ENCODE data around the gene SARS1.

SARS1 gene

GRCh38 chr1:109265741-109266330 is 52.1 kb downstream of the SARS1 start:
- no peaks in the 10 kb centered on the region for H3K9me3 ChIP-seq (ENCODE audit: control extremely low read depth in 1 of 5, control insufficient read depth in 4 of 5, insufficient read depth in 2 of 5, low read depth in 1 of 5, low read length in 4 of 5)
- ChIA-PET CTCF (interaction anchor here (0.6 to 8.7 kb wide), 7 partner anchors 12 to 268 kb away, joined by 3 to 95 read pairs (median 4); partner anchors contain the start of gene SORT1), POLR2A (no interaction called here)
- no peak overlapping the region for H3K27ac ChIP-seq (ENCODE audit: insufficient read depth in 1 of 2, low read depth in 1 of 2, low read length in 2 of 2, poor library complexity in 1 of 2, severe bottlenecking in 2 of 2)
- DNase-seq = no peak
- 100% methylated on average over 3 of the region's 13 CpGs for WGBS (ENCODE audit: insufficient coverage)
- H3K36me3 ChIP-seq (ENCODE audit: control insufficient read depth in 4 of 4, insufficient read depth in 4 of 4, low read length in 3 of 4) = no peaks in the 10 kb centered on the region
- H3K27me3 ChIP-seq (replicated peaks in 2 of 5; ENCODE audit: control insufficient read depth in 4 of 5, insufficient read depth in 5 of 5, low read length in 4 of 5) = peaks cover 0 to 25% (median 0%) of the 10 kb centered on the region in 5 experiments
- H3K4me3 ChIP-seq (ENCODE audit: control insufficient read depth in 1 of 7, extremely low read depth in 1 of 7, insufficient read depth in 4 of 7, low read depth in 2 of 7, low read length in 6 of 7) = no peak overlapping the region
- no peaks in the 10 kb centered on the region for H3K4me1 ChIP-seq (ENCODE audit: control extremely low read depth in 1 of 4, control insufficient read depth in 4 of 4, insufficient read depth in 4 of 4, low read length in 3 of 4)

DNA sequence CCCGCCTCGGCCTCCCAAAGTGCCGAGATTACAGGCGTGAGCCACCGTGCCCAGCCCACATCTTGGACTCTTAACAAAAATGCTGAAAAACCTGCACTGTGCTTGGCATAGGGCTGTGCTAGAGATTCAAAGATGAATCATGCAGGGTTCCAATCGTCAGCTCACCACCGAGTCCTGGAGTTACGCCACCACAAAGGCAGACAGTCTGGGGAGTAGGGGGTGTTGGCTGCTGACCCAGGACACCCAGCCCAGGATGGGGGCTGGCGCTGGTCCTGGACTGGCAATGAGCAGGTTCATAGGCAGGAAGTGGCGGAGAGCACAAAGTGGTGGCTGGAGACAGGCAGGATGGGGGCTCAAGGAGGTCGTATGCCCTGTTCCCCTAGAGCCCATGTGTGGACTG is 53.2 kb downstream of the SARS1 start:
- Histone ChIP-seq H3K27ac (ENCODE audit: insufficient read depth in 1 of 2, low read depth in 1 of 2, low read length in 2 of 2, poor library complexity in 1 of 2, severe bottlenecking in 2 of 2) (no peak overlapping the region), H3K4me1 (ENCODE audit: control extremely low read depth in 1 of 4, control insufficient read depth in 4 of 4, insufficient read depth in 4 of 4, low read length in 3 of 4) (no peaks in the 10 kb centered on the region), H3K4me3 (ENCODE audit: control insufficient read depth in 1 of 7, extremely low read depth in 1 of 7, insufficient read depth in 4 of 7, low read depth in 2 of 7, low read length in 6 of 7) (no peak overlapping the region), H3K9me3 (ENCODE audit: control extremely low read depth in 1 of 5, control insufficient read depth in 4 of 5, insufficient read depth in 2 of 5, low read depth in 1 of 5, low read length in 4 of 5) (no peaks in the 10 kb centered on the region), H3K27me3 (replicated peaks in 2 of 5; ENCODE audit: control insufficient read depth in 4 of 5, insufficient read depth in 5 of 5, low read length in 4 of 5) (peaks cover 0 to 21% (median 0%) of the 10 kb centered on the region in 5 experiments), H3K36me3 (ENCODE audit: control insufficient read depth in 4 of 4, insufficient read depth in 4 of 4, low read length in 3 of 4) (no peaks in the 10 kb centered on the region)
- ChIA-PET CTCF (interaction anchor here (0.9 to 8.7 kb wide), 3 partner anchors 27 to 268 kb away, joined by 4 to 95 read pairs (median 4); partner anchors contain the start of gene SORT1), POLR2A (no interaction called here)
- 91% methylated on average over 11 of the region's 11 CpGs for WGBS (ENCODE audit: insufficient coverage)
- DNase-seq = no peak

GRCh38 chr1:109267743-109268300 is 54.1 kb downstream of the SARS1 start:
- Histone ChIP-seq H3K4me1 (ENCODE audit: control extremely low read depth in 1 of 4, control insufficient read depth in 4 of 4, insufficient read depth in 4 of 4, low read length in 3 of 4) (no peaks in the 10 kb centered on the region), H3K9me3 (ENCODE audit: control extremely low read depth in 1 of 5, control insufficient read depth in 4 of 5, insufficient read depth in 2 of 5, low read depth in 1 of 5, low read length in 4 of 5) (no peaks in the 10 kb centered on the region), H3K27ac (ENCODE audit: insufficient read depth in 1 of 2, low read depth in 1 of 2, low read length in 2 of 2, poor library complexity in 1 of 2, severe bottlenecking in 2 of 2) (no peak overlapping the region), H3K4me3 (ENCODE audit: control insufficient read depth in 1 of 7, extremely low read depth in 1 of 7, insufficient read depth in 4 of 7, low read depth in 2 of 7, low read length in 6 of 7) (no peak overlapping the region), H3K27me3 (replicated peaks in 2 of 5; ENCODE audit: control insufficient read depth in 4 of 5, insufficient read depth in 5 of 5, low read length in 4 of 5) (peaks cover 0 to 12% (median 0%) of the 10 kb centered on the region in 5 experiments), H3K36me3 (ENCODE audit: control insufficient read depth in 4 of 4, insufficient read depth in 4 of 4, low read length in 3 of 4) (no peaks in the 10 kb centered on the region)
- 97% methylated on average over 16 of the region's 17 CpGs for WGBS (ENCODE audit: insufficient coverage)
- CTCF ChIA-PET = interaction anchor here (0.8 to 2.0 kb wide), 5 partner anchors 8 to 267 kb away, joined by 3 to 8 read pairs (median 4); no protein-coding TSS in a partner anchor
- DNase-seq = no peak
- POLR2A ChIA-PET = no interaction called here

DNA sequence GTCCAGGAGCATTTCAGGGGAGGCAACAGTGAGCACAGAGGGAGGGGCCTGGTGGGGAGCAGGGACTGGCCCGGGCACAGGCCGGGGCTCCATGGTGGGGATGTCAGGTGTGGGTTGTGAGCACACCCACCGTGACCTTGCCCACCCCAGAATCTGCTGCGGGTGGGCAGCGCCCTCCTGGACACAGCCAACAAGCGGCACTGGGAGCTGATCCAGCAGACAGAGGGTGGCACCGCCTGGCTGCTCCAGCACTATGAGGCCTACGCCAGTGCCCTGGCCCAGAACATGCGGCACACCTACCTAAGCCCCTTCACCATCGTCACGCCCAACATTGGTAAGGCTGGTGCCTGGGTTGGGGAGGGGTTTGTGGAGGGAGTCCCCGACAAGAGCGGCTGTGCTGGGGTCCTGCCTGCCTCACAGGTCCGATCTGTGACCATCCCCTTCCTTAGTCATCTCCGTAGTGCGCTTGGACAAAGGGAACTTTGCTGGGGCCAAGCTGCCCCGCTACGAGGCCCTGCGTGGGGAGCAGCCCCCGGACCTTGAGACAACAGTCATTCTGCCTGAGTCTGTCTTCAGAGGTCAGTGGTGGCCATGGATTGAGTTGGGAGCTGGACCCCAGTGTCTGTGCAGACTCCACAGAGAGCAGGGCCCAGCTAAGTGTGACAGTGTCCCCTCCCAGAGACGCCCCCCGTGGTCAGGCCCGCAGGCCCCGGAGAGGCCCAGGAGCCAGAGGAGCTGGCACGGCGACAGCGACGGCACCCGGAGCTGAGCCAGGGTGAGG is 54.9 kb downstream of the SARS1 start:
- CTCF ChIA-PET = interaction anchor here (0.7 to 2.0 kb wide), 7 partner anchors 9 to 264 kb away, joined by 3 to 8 read pairs (median 4); partner anchors contain the start of gene SORT1
- Histone ChIP-seq H3K36me3 (ENCODE audit: control insufficient read depth in 4 of 4, insufficient read depth in 4 of 4, low read length in 3 of 4) (no peaks in the 10 kb centered on the region), H3K27ac (ENCODE audit: insufficient read depth in 1 of 2, low read depth in 1 of 2, low read length in 2 of 2, poor library complexity in 1 of 2, severe bottlenecking in 2 of 2) (no peak overlapping the region), H3K4me1 (ENCODE audit: control extremely low read depth in 1 of 4, control insufficient read depth in 4 of 4, insufficient read depth in 4 of 4, low read length in 3 of 4) (peaks cover 0 to 3% (median 2%) of the 10 kb centered on the region in 4 experiments), H3K9me3 (ENCODE audit: control extremely low read depth in 1 of 5, control insufficient read depth in 4 of 5, insufficient read depth in 2 of 5, low read depth in 1 of 5, low read length in 4 of 5) (no peaks in the 10 kb centered on the region), H3K4me3 (ENCODE audit: control insufficient read depth in 1 of 7, extremely low read depth in 1 of 7, insufficient read depth in 4 of 7, low read depth in 2 of 7, low read length in 6 of 7) (no peak overlapping the region), H3K27me3 (replicated peaks in 2 of 5; ENCODE audit: control insufficient read depth in 4 of 5, insufficient read depth in 5 of 5, low read length in 4 of 5) (peaks cover 0 to 5% (median 0%) of the 10 kb centered on the region in 5 experiments)
- DNase-seq = no peak
- POLR2A ChIA-PET = no interaction called here
- 95% methylated on average over 20 of the region's 29 CpGs for WGBS (ENCODE audit: insufficient coverage)

DNA sequence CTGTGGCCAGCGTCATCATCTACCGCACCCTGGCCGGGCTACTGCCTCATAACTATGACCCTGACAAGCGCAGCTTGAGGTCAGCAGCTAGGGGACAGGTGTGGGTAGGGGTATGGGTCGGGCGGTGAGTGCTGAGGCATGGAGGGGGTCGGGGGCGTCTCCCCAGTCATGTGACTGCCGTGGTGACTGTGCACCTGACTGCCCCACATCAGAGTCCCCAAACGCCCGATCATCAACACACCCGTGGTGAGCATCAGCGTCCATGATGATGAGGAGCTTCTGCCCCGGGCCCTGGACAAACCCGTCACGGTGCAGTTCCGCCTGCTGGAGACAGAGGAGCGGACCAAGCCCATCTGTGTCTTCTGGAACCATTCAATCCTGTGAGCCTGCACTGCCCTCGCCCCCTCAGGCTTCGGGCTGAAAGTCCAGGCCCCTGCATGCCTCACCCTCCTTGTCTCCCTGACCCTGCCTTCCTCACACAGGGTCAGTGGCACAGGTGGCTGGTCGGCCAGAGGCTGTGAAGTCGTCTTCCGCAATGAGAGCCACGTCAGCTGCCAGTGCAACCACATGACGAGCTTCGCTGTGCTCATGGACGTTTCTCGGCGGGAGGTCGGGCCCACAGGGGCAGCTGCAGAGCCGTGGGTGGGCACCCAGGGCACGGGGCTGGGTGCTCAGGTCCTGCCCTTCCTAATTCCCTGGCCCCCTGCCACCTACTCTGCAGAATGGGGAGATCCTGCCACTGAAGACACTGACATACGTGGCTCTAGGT is 55.7 kb downstream of the SARS1 start:
- H3K9me3 ChIP-seq (ENCODE audit: control extremely low read depth in 1 of 5, control insufficient read depth in 4 of 5, insufficient read depth in 2 of 5, low read depth in 1 of 5, low read length in 4 of 5) = no peaks in the 10 kb centered on the region
- POLR2A ChIA-PET = no interaction called here
- CTCF ChIA-PET = interaction anchor here (0.7 to 2.0 kb wide), 5 partner anchors 9 to 263 kb away, joined by 3 to 8 read pairs (median 5); partner anchors contain the start of gene SORT1
- peaks cover 0 to 11% (median 7%) of the 10 kb centered on the region in 4 experiments for H3K4me1 ChIP-seq (ENCODE audit: control extremely low read depth in 1 of 4, control insufficient read depth in 4 of 4, insufficient read depth in 4 of 4, low read length in 3 of 4)
- H3K27me3 ChIP-seq (replicated peaks in 2 of 5; ENCODE audit: control insufficient read depth in 4 of 5, insufficient read depth in 5 of 5, low read length in 4 of 5) = peaks cover 0 to 10% (median 0%) of the 10 kb centered on the region in 5 experiments
- DNase-seq = no peak
- no peak overlapping the region for H3K27ac ChIP-seq (ENCODE audit: insufficient read depth in 1 of 2, low read depth in 1 of 2, low read length in 2 of 2, poor library complexity in 1 of 2, severe bottlenecking in 2 of 2)
- 97% methylated on average over 33 of the region's 33 CpGs for WGBS (ENCODE audit: insufficient coverage)
- no peak overlapping the region for H3K4me3 ChIP-seq (ENCODE audit: control insufficient read depth in 1 of 7, extremely low read depth in 1 of 7, insufficient read depth in 4 of 7, low read depth in 2 of 7, low read length in 6 of 7)
- no peaks in the 10 kb centered on the region for H3K36me3 ChIP-seq (ENCODE audit: control insufficient read depth in 4 of 4, insufficient read depth in 4 of 4, low read length in 3 of 4)

DNA sequence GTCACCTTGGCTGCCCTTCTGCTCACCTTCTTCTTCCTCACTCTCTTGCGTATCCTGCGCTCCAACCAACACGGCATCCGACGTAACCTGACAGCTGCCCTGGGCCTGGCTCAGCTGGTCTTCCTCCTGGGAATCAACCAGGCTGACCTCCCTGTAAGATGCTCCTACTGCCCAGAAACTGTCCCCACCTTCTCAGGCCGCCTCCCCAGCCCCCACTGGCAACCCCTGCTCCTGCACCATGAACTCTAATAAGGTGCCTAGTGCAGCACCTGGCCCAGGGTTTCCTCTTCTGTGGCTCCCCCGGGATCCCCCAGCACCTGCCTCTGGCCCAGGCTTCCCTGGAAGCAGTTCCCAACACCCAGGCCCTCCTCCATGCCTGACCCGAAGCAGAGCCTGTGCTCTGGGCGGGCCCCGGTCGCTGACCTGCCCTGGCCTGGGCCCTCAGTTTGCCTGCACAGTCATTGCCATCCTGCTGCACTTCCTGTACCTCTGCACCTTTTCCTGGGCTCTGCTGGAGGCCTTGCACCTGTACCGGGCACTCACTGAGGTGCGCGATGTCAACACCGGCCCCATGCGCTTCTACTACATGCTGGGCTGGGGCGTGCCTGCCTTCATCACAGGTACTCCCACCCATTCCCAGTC is 56.4 kb downstream of the SARS1 start:
- H3K36me3 ChIP-seq (ENCODE audit: control insufficient read depth in 4 of 4, insufficient read depth in 4 of 4, low read length in 3 of 4) = no peaks in the 10 kb centered on the region
- no peak for DNase-seq
- peaks cover 0 to 17% (median 9%) of the 10 kb centered on the region in 4 experiments for H3K4me1 ChIP-seq (ENCODE audit: control extremely low read depth in 1 of 4, control insufficient read depth in 4 of 4, insufficient read depth in 4 of 4, low read length in 3 of 4)
- ChIA-PET POLR2A (no interaction called here), CTCF (interaction anchor here (1.4 kb wide), 1 partner anchor 8 kb away, joined by 5 read pairs; no protein-coding TSS in a partner anchor)
- H3K9me3 ChIP-seq (ENCODE audit: control extremely low read depth in 1 of 5, control insufficient read depth in 4 of 5, insufficient read depth in 2 of 5, low read depth in 1 of 5, low read length in 4 of 5) = no peaks in the 10 kb centered on the region
- H3K27me3 ChIP-seq (replicated peaks in 2 of 5; ENCODE audit: control insufficient read depth in 4 of 5, insufficient read depth in 5 of 5, low read length in 4 of 5) = peaks cover 0 to 11% (median 0%) of the 10 kb centered on the region in 5 experiments
- WGBS (ENCODE audit: insufficient coverage) = 98% methylated on average over 17 of the region's 17 CpGs
- no peak overlapping the region for H3K4me3 ChIP-seq (ENCODE audit: control insufficient read depth in 1 of 7, extremely low read depth in 1 of 7, insufficient read depth in 4 of 7, low read depth in 2 of 7, low read length in 6 of 7)
- H3K27ac ChIP-seq (ENCODE audit: insufficient read depth in 1 of 2, low read depth in 1 of 2, low read length in 2 of 2, poor library complexity in 1 of 2, severe bottlenecking in 2 of 2) = no peak overlapping the region
